GM12892 (cell line): ENCODE measurements around the gene CCDC102A.

Experiments
- POLR2A ChIP-seq: IDR thresholded peaks from 2 replicates; pipeline ENCODE4 v1.6.1; 2011; ENCODE audit warnings: low read depth, low read length, control low read depth
- TAF1 ChIP-seq: IDR thresholded peaks from 2 replicates; pipeline ENCODE4 v1.6.1; 2011; ENCODE audit warnings: low read depth, mild to moderate bottlenecking, control low read depth, low read length, borderline replicate concordance

DNA sequence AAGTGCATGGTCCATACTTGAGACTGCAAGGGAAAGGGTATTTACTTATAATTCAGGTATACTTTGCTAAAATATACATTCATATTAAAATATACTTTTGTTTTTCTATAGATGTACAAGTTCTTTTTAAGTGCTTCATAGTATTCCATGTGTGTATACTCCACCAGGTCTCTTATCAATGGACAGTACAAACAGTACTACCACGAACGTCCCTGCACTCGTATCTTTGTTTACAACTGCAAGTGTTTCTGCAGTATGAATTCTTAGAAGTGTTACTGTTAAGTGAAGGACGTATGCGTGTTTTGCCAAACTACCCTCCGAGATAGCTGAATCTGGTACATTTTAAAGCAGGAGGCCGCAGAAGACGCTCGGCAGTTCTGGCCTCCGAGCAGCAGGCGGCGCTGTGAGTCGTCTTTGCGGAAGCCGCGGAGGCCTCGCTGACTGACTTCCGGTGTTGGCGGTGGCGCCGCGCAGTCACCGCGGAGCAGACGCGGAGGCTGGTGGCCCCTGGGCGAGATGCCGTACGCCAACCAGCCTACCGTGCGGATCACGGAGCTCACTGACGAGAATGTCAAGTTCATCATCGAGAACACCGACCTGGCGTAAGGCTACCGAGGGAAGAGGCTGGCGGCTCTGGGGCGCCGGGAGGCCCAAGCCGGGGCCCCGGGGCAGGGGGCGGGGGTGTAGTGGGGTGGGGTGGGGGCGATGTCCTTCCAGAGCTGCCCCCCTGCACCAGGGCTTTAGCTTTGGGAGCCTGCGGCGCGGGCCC, 74.0 kb downstream of the CCDC102A start, which contains the start of gene POLR2C:
- TF ChIP-seq POLR2A = peak; percentile 99
- TF ChIP-seq TAF1 = peak; percentile 97
